ENCODE results near the gene SMCO3. TPM values are rescaled to one million over a fixed set of nuclear protein-coding genes. Genes with fewer than 3 reads are reported as not detected.

Gene SMCO3
- total and polyA plus RNA-seq, 2 of the 13 experiments (the other 11 are each of a cell fraction or from before 2014, with no cell fraction given): 0.29 to 0.42 TPM

DNA sequence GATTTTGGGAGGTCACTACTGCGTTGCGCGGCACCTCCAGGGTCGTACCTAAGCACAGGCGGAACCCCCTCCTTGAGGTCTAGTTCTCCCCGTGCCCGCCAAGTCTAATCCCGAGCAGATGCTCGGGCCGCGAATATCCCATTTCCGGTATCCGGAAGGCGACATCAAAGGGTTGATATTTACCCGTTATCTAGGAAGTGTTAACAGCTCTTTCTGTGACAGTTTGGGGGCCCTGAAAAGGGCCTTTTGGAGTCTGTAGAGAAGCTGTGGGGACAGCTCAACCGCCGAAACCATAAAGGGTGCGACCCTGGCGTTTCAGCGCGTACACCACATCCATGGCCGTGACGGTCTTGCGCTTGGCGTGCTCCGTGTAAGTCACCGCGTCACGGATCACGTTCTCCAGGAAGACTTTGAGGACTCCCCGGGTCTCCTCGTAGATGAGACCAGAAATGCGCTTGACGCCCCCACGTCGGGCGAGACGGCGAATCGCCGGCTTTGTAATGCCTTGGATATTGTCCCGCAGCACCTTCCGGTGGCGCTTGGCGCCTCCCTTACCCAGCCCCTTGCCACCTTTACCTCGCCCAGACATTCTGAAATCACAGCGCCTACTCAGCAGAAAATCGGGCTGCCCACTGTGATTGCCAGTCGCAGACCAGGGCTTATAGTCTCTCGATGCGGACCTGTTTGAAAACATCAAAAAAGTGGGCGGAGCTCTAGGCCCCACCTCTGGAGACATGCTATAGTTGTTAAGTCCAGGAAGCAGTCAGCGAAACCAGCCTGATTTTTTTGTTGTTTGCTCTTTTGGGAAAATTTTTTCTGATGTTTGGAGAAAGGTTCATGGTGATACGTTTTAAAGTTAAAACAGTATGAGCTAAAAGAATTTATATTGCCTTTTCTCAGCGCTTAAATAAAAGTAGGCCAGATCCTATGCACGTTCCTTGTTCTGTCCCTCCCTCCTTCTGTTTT, 43.2 kb downstream of the SMCO3 start (continued):
- TF ChIP-seq, protein P1, sequence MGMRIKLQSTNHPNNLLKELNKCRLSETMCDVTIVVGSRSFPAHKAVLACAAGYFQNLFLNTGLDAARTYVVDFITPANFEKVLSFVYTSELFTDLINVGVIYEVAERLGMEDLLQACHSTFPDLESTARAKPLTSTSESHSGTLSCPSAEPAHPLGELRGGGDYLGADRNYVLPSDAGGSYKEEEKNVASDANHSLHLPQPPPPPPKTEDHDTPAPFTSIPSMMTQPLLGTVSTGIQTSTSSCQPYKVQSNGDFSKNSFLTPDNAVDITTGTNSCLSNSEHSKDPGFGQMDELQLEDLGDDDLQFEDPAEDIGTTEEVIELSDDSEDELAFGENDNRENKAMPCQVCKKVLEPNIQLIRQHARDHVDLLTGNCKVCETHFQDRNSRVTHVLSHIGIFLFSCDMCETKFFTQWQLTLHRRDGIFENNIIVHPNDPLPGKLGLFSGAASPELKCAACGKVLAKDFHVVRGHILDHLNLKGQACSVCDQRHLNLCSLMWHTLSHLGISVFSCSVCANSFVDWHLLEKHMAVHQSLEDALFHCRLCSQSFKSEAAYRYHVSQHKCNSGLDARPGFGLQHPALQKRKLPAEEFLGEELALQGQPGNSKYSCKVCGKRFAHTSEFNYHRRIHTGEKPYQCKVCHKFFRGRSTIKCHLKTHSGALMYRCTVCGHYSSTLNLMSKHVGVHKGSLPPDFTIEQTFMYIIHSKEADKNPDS (CRISPR knock-in tag; IDR thresholded peaks at IDR 0.05): no peak
- TF ChIP-seq NR2F1 (CRISPR knock-in tag; IDR thresholded peaks at IDR 0.05): no peak
- no peak for TF ChIP-seq ARNT (IDR thresholded peaks at IDR 0.05)
- TF ChIP-seq, protein P2, sequence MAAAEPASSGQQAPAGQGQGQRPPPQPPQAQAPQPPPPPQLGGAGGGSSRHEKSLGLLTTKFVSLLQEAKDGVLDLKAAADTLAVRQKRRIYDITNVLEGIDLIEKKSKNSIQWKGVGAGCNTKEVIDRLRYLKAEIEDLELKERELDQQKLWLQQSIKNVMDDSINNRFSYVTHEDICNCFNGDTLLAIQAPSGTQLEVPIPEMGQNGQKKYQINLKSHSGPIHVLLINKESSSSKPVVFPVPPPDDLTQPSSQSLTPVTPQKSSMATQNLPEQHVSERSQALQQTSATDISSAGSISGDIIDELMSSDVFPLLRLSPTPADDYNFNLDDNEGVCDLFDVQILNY (CRISPR knock-in tag; conservative IDR thresholded peaks at IDR 0.05): no peak
- no peak; the same call in 1 of the 2 replicates for TF ChIP-seq SAFB2 (CRISPR knock-in tag; IDR thresholded peaks at IDR 0.05; ENCODE audit: borderline replicate concordance, low read depth)
- peak; percentile 93 for TF ChIP-seq MAFF (IDR thresholded peaks at IDR 0.05; ENCODE audit: low read depth, low read length)
- TF ChIP-seq ZNF205 (CRISPR knock-in tag; IDR thresholded peaks at IDR 0.05): no peak; the same call in 1 of the 2 replicates
- 0 out of 2 replicates have a peak, but pooled peaks have one; percentile 28 for TF ChIP-seq HOXA9 (CRISPR knock-in tag; IDR thresholded peaks at IDR 0.05; ENCODE audit: borderline replicate concordance)
- TF ChIP-seq DNMT3B (CRISPR knock-in tag; conservative IDR thresholded peaks at IDR 0.05): peak; percentile 54; the same call in 1 of the 2 replicates
- no peak for TF ChIP-seq ZNF234 (CRISPR knock-in tag; conservative IDR thresholded peaks at IDR 0.05)
- TF ChIP-seq TSC22D2 (CRISPR knock-in tag; IDR thresholded peaks at IDR 0.05; ENCODE audit: borderline replicate concordance): peak; percentile 87
- TF ChIP-seq ZNF850 (CRISPR knock-in tag; conservative IDR thresholded peaks at IDR 0.05): no peak
- no peak for TF ChIP-seq ZFP36L1 (CRISPR knock-in tag; IDR thresholded peaks at IDR 0.05)
- TF ChIP-seq ZSCAN25 (CRISPR knock-in tag; IDR thresholded peaks at IDR 0.05): peak; percentile 22; the same call in 1 of the 2 replicates
- peak; percentile 78; the same call in 1 of the 2 replicates for TF ChIP-seq ZNF501 (CRISPR knock-in tag; IDR thresholded peaks at IDR 0.05)
- no peak for TF ChIP-seq U2AF2 (IDR thresholded peaks at IDR 0.05; ENCODE audit: low read depth, low read length)
- no peak for TF ChIP-seq RARG (CRISPR knock-in tag; IDR thresholded peaks at IDR 0.05; ENCODE audit: low read depth)
- peak; percentile 90 for TF ChIP-seq ZNF605 (CRISPR knock-in tag; IDR thresholded peaks at IDR 0.05)
